AG10803 (cell line): ENCODE data around the gene ACRBP.
A peak's percentile ranks its signal among the peaks of the same experiment; 100 is the strongest.

ENCODE experiments used
- DNase-seq: peaks from one replicate; pipeline ENCODE4 v3.0.0; 2010; ENCODE audit warnings: low read depth
- H3K4me3 ChIP-seq: 2 replicates; pipeline ENCODE4 v1.5.1; 2011; ENCODE audit warnings: mild to moderate bottlenecking, low read length, control low read depth
- CTCF ChIP-seq: conservative IDR thresholded peaks from 2 replicates; pipeline ENCODE4 v1.5.1; 2011; ENCODE audit warnings: mild to moderate bottlenecking, low read length, control low read depth, inconsistent platforms

The ACRBP gene

GRCh38 chr12:6647083-6647604, at the start of gene ACRBP:
Gene ACRBP (minus strand): TSS chr12:6647432. CDS start chr12:6647366, 66 bp downstream.
- TF ChIP-seq CTCF: no peak
- H3K4me3 ChIP-seq: peak within 1 kb of the TSS; percentile 35
- DNase-seq: peak; percentile 50

- no peak for TF ChIP-seq CTCF
- no peak for DNase-seq
- no peak overlapping the region for H3K4me3 ChIP-seq
These were observed 48.2 kb upstream of the ACRBP start for GRCh38 chr12:6695313-6696045.

GRCh38 chr12:6694701-6695100, 47.5 kb upstream of the ACRBP start:
- no peak for DNase-seq
- no peak overlapping the region for H3K4me3 ChIP-seq
- TF ChIP-seq CTCF: no peak

- no peak overlapping the region for H3K4me3 ChIP-seq
- DNase-seq: no peak
- TF ChIP-seq CTCF: no peak
These were observed 46.7 kb upstream of the ACRBP start for GRCh38 chr12:6693832-6694355.

GRCh38 chr12:6692888-6693287, 45.7 kb upstream of the ACRBP start:
- TF ChIP-seq CTCF: no peak
- no peak for DNase-seq
- H3K4me3 ChIP-seq: no peak overlapping the region

GRCh38 chr12:6691473-6691872, 44.2 kb upstream of the ACRBP start:
- no peak for TF ChIP-seq CTCF
- DNase-seq: peak; percentile 73
- no peak overlapping the region for H3K4me3 ChIP-seq
